TTC549 (cell line): ENCODE data around the gene C1GALT1.
"Not testable (repeated sequence)": the region's sequence is repeated elsewhere in the genome, so short reads cannot be mapped to it uniquely, and the experiment has no call there.

Experiments used
- FAIRE-seq: peaks from 2 replicates; lab custom pipeline; 2012; peaks lifted over from hg19 to GRCh38; lab: Jason Lieb, UNC

Gene C1GALT1

GRCh38 chr7:7182156-7183060, at the start of gene C1GALT1:
Gene C1GALT1 (plus strand): TSS chr7:7182544. CDS start chr7:7234320, 51,776 bp downstream.
- no peak for FAIRE-seq

- FAIRE-seq, result no peak
Measured at GRCh38 chr7:7134046-7134445, 48.3 kb upstream of the C1GALT1 start.

DNA sequence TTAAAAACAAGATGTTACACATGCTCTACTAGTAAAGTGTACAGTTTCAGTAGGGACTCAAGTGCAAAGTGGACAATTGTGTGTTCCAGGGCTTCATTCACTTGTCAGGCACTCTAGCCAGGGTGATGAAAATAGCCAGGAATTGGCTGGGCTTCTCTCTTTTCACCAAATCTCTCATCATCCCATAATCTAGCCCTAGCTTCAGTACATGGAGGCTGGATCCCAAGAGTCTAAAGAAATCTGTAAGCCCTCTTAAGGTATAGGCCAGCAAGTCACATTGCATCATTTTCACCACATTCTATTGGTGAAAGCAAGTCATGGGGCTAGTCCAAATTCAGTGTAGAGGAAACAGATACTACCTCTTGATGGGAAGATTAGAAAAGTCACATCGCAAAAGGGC, 47.3 kb upstream of the C1GALT1 start:
- no peak for FAIRE-seq

DNA sequence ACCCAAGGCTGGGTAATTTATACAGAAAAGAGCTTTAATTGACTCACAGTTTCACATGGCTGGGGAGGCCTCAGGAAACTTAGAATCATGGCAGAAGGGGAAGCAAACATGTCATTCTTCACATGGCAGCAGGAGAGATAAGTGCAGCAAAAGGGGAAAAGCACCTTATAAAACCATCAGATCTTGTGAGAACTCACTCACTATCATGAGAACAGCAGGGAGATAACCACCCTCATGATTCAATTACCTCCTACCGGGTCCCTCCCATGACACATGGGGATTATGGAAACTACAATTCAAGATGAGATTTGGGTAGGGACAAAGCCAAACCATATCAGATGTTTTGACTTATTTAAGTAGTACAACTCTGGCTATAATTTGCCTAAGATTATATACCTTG, 46.4 kb upstream of the C1GALT1 start:
- not testable (repeated sequence) for FAIRE-seq

- FAIRE-seq, result no peak
Measured at GRCh38 chr7:7136466-7137381, 45.6 kb upstream of the C1GALT1 start.

- FAIRE-seq, result no peak
Measured at GRCh38 chr7:7138897-7139296, 43.4 kb upstream of the C1GALT1 start.

GRCh38 chr7:7143404-7143803, 38.9 kb upstream of the C1GALT1 start:
- not testable (repeated sequence) for FAIRE-seq

- not testable (repeated sequence) for FAIRE-seq
Measured at GRCh38 chr7:7145151-7145550, 37.2 kb upstream of the C1GALT1 start.

DNA sequence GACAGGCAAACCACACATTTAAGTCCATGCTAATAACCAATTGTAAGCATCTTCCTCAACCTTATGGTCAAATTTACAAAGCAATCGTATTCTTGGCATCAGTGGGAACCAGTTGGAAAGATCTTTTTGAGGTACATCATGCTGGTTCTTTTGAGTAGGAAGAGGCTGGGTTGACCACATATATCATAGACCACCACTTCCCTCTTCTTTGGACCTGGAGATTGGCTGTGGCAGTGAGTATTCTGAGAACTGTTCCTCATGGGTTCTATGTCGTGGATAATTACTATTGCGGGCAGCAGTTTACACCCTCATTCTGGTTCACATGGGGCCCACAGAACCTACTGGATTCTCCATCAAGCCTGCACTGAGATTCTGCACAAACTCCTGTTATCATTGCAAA, 35.5 kb upstream of the C1GALT1 start:
- no peak for FAIRE-seq

DNA sequence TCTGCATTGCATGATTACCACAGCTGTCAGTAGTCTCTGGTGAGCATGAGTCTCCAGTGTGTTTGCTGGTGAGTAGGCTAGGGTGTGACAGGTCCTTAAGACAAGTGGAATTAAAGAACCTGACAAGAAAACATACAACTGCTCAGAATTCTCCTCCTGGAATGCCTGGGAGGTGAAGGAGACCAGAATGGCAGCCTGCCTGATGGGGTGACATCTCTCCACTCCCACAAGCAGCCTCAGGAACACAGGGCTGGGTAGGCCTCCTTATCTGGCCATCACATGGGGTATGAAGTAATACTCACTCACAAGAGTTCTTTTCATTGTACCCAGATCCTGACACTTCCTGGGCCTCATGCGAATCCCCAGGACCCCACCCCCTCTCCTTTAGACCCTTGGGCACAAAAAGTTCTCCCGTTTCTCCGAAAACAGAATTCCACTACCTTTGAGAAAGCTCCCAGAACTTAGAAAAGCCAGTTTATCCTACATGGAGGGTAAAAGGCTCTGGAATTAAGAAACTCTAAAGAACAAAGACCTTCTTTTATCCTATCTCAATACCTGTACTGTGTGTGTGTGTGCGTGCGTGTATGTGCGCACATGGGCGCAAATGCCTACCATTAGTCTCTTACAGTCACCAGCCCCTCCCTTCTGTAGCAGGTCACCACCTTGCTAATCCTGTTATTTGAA, 33.4 kb upstream of the C1GALT1 start:
- no peak for FAIRE-seq

DNA sequence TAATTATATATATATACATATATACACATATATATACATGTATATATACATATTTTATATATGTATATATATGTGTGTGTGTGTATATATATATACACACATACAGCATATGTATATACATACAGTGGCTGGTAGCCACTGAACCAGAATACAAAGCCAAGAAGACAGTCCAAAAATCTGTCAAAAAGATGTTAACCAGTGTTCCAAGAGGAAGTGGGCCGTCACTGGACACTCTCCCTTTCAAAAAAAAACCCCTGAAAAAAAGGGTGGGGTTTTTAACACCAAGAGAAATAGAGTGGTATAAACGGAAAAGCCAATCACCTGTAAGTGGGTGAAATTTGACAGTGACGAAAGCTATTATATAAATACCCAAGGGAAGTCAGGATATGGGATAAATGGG, 31.1 kb upstream of the C1GALT1 start:
- FAIRE-seq, result no peak

GRCh38 chr7:7151865-7152264, 30.5 kb upstream of the C1GALT1 start:
- FAIRE-seq, result no peak

GRCh38 chr7:7152315-7152714, 30.0 kb upstream of the C1GALT1 start:
- FAIRE-seq, result no peak

DNA sequence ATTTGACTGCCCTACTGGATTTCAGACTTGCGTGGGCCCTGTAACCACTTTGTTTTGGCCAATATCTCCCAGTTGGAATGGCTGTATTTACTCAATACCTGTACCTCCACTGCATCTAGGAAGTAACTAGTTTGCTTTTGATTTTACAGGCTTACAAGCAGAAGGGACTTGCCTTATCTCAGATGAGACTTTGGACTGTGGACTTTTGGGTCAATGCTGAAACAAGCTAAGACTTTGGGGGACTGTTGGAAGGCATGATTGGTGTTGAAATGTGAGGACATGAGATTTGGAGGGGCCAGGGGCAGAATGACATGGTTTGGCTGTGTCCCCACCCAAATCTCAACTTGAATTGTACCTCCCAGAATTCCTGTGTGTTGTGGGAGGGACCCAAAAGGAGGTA, 28.0 kb upstream of the C1GALT1 start:
- not testable (repeated sequence) for FAIRE-seq

DNA sequence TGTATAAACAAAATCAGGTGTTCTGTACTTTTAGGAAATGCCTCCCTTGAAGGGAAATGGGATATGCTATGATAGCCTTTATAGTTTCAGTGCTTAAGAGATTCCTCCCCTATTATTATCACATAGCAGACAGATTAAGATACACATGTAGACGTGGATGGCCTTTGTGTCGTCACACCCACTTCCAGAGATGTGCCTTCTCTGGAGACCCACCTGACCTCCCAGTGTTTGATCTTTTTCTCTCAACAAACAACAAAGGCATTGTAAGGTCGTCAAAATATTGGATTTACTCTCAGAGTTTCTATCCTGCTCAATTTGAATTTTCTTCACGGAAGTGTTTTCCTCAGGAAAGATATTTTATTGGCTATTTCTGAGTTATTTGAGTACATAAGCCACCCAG, 25.7 kb upstream of the C1GALT1 start:
- FAIRE-seq, result no peak

GRCh38 chr7:7157177-7157886, 25.0 kb upstream of the C1GALT1 start:
- no peak for FAIRE-seq

DNA sequence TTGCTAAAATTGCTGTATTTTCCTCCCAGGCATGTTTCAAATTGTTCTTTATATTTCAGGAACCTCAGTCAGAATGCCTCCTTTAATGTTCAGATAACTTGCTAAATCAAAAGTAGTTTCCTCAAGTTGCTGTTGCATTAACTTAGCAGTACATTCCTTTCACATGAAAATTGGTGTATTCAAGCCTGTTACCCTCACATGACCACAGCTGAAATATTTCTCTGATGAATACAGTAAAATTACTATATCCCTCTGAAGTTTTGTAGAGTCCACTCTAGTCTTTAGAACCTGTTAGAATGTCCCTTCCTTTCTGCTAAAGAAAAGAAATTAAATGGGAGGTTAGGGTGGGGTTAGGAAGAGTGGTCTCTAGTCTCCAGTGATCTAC, 24.5 kb upstream of the C1GALT1 start:
- FAIRE-seq, result no peak

DNA sequence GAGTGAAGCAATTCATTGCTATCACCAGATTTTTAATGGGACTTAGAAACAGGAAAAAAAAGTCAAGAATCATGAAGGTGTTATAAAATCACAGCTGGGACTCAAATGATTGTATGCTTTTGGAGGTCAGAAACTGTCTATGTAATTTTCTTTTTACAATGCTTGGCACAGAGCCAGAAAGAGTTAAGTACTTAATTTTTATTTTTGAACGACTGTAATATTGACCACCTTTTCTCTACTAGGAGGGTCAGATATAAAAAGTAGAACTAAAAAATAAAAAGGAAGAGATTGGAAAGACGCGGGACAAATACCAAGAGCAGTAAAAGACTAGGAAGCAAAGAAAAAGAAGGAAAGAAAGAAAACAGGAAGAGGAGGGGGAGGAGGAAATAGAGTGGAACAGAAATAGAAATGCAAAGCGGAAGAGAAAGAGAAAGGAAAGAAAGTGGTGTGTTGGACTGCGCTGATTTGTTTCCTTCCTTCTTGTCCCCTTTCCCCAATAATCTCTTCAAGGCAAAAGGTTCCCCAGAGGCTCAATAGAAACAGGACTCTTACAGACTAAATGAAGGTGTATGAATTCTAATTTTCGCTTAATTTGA, 23.2 kb upstream of the C1GALT1 start:
- FAIRE-seq, result no peak

DNA sequence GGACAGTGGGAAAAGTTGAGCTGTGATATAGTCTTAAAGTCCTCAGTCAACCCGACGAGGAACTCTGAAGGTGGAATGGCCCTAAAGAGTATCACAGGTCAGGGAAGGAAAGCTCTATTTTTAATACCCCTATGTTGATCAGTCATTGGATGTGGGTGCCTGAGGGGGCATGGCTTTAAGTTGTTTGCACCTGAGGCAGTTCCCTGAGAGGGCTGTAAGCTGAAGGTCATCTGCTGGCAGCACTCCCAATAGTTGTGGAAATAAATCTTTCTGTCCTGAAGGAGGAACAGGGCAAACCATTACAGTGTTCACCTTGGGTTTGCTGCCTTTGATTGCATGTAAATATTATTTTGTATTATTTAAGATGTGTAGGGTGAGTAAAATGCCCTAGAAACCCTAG, 17.8 kb upstream of the C1GALT1 start:
- no peak for FAIRE-seq

GRCh38 chr7:7165372-7165771, 17.0 kb upstream of the C1GALT1 start:
- FAIRE-seq, result no peak

DNA sequence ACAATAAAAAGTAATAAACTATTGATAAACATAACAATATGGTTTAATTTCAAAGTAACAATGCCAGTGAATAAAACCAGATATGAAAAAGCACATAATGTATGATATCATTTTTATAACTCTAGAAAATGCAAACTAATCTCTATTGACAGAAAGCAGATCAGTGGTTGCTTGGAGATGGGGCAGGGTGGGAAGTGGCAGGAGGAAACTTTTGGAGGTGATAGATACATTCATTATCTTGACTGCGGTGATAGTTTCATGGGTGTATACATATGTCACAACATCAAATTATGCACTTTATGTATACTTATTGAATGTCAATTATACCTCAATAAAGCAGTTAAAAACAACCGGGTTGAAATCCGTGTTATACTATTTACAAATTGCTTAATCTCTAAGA, 16.0 kb upstream of the C1GALT1 start:
- no peak for FAIRE-seq

DNA sequence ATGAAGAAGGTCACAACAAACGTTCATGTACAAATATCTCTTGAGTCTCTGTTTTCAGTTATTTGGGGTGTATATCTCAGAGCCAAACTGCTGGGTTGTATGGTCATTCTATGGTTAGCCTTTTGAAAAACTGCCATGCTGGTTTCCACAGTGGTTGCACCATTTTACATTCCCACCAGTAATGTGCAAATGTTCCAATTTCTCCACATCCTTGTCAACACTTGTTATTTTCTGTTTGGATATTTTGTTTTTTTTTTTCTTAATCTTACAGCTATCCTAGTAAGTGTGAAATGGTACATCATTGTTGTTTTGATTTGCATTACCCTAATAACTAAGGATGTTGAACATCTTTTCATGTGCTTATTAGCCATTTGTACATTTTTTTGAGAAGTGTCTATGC, 13.0 kb upstream of the C1GALT1 start:
- FAIRE-seq, result no peak
